ENCODE measurements around the gene DIPK1A. TPM values are rescaled to one million over a fixed set of nuclear protein-coding genes. Genes with fewer than 3 reads are reported as not detected.

Gene DIPK1A
- total RNA-seq, 1 donor from 2014 or later = 8.4 TPM

- Mint-ChIP-seq H3K4me3 (ENCODE audit: unreplicated experiment) (no peak overlapping the region), H3K36me3 (ENCODE audit: low read depth, unreplicated experiment) (no peaks in the 10 kb centered on the region), H3K27ac (ENCODE audit: unreplicated experiment) (no peak overlapping the region), H3K9me3 (ENCODE audit: unreplicated experiment) (no peaks in the 10 kb centered on the region), H3K4me1 (ENCODE audit: low read depth, unreplicated experiment) (no peaks in the 10 kb centered on the region), H3K27me3 (ENCODE audit: low read depth, unreplicated experiment) (no peaks in the 10 kb centered on the region)
- no peaks in the 10 kb centered on the region for H3K36me3 ChIP-seq (ENCODE audit: insufficient read depth, low read length)
- no peaks in the 10 kb centered on the region for H4K20me1 ChIP-seq (ENCODE audit: insufficient read depth, low read length)
- no peak overlapping the region for H2AFZ ChIP-seq (ENCODE audit: low read depth, low read length)
- no peak for TF ChIP-seq CTCF (IDR thresholded peaks at IDR 0.05; ENCODE audit: insufficient read depth, low read depth, low read length)
- TF ChIP-seq EZH2 (IDR thresholded peaks at IDR 0.05; ENCODE audit: insufficient read depth, low read length) = no peak
- peaks cover 11% of the 10 kb centered on the region for H3K4me1 ChIP-seq (ENCODE audit: insufficient read depth, low read length)
- no peak overlapping the region for H3K9ac ChIP-seq (ENCODE audit: low read length)
- H3K79me2 ChIP-seq (ENCODE audit: insufficient read depth, low read length) = no peaks in the 10 kb centered on the region
- H3K4me2 ChIP-seq (ENCODE audit: low read length) = no peak overlapping the region
- H3K9me3 ChIP-seq (ENCODE audit: insufficient read depth, low read depth, low read length) = no peaks in the 10 kb centered on the region
- H3K27me3 ChIP-seq (ENCODE audit: insufficient read depth, low read length) = no peaks in the 10 kb centered on the region
- FAIRE-seq (no peak), DNase-seq (ENCODE audit: low read depth) (no peak)
- H3K27ac ChIP-seq (ENCODE audit: low read depth, low read length) = no peak overlapping the region
- H3K4me3 ChIP-seq (ENCODE audit: insufficient read depth, low read depth, low read length) = no peak overlapping the region
These were observed 15.5 kb downstream of the DIPK1A start for GRCh38 chr1:92945748-92946270.

- Mint-ChIP-seq H3K36me3 (ENCODE audit: low read depth, unreplicated experiment) (no peaks in the 10 kb centered on the region), H3K4me3 (ENCODE audit: unreplicated experiment) (no peak overlapping the region), H3K27me3 (ENCODE audit: low read depth, unreplicated experiment) (no peaks in the 10 kb centered on the region), H3K4me1 (ENCODE audit: low read depth, unreplicated experiment) (no peaks in the 10 kb centered on the region), H3K27ac (ENCODE audit: unreplicated experiment) (no peak overlapping the region), H3K9me3 (ENCODE audit: unreplicated experiment) (no peaks in the 10 kb centered on the region)
- Histone ChIP-seq H4K20me1 (ENCODE audit: insufficient read depth, low read length) (no peaks in the 10 kb centered on the region), H3K9me3 (ENCODE audit: insufficient read depth, low read depth, low read length) (no peaks in the 10 kb centered on the region), H3K9ac (ENCODE audit: low read length) (no peak overlapping the region), H3K27ac (ENCODE audit: low read depth, low read length) (no peak overlapping the region), H3K4me2 (ENCODE audit: low read length) (no peak overlapping the region), H2AFZ (ENCODE audit: low read depth, low read length) (no peak overlapping the region), H3K27me3 (ENCODE audit: insufficient read depth, low read length) (no peaks in the 10 kb centered on the region), H3K36me3 (ENCODE audit: insufficient read depth, low read length) (no peaks in the 10 kb centered on the region), H3K4me3 (ENCODE audit: insufficient read depth, low read depth, low read length) (no peak overlapping the region), H3K79me2 (ENCODE audit: insufficient read depth, low read length) (no peaks in the 10 kb centered on the region), H3K4me1 (ENCODE audit: insufficient read depth, low read length) (peaks cover 7% of the 10 kb centered on the region)
- TF ChIP-seq CTCF (IDR thresholded peaks at IDR 0.05; ENCODE audit: insufficient read depth, low read depth, low read length) (no peak), EZH2 (IDR thresholded peaks at IDR 0.05; ENCODE audit: insufficient read depth, low read length) (no peak)
- DNase-seq (ENCODE audit: low read depth) = no peak
- FAIRE-seq = no peak
These were observed 16.1 kb downstream of the DIPK1A start for GRCh38 chr1:92944901-92945747.

GRCh38 chr1:92943502-92943847 lies 17.8 kb downstream of the DIPK1A start:
- Histone ChIP-seq H3K27me3 (ENCODE audit: insufficient read depth, low read length) (no peaks in the 10 kb centered on the region), H3K4me3 (ENCODE audit: insufficient read depth, low read depth, low read length) (no peak overlapping the region), H3K36me3 (ENCODE audit: insufficient read depth, low read length) (no peaks in the 10 kb centered on the region), H3K9me3 (ENCODE audit: insufficient read depth, low read depth, low read length) (no peaks in the 10 kb centered on the region), H3K4me2 (ENCODE audit: low read length) (no peak overlapping the region), H3K27ac (ENCODE audit: low read depth, low read length) (no peak overlapping the region), H3K4me1 (ENCODE audit: insufficient read depth, low read length) (peaks cover 4% of the 10 kb centered on the region), H2AFZ (ENCODE audit: low read depth, low read length) (no peak overlapping the region), H3K79me2 (ENCODE audit: insufficient read depth, low read length) (no peaks in the 10 kb centered on the region), H4K20me1 (ENCODE audit: insufficient read depth, low read length) (no peaks in the 10 kb centered on the region), H3K9ac (ENCODE audit: low read length) (no peak overlapping the region)
- H3K9me3 Mint-ChIP-seq (ENCODE audit: unreplicated experiment) = no peaks in the 10 kb centered on the region
- no peaks in the 10 kb centered on the region for H3K27me3 Mint-ChIP-seq (ENCODE audit: low read depth, unreplicated experiment)
- DNase-seq (ENCODE audit: low read depth) (no peak), FAIRE-seq (no peak)
- no peak overlapping the region for H3K4me3 Mint-ChIP-seq (ENCODE audit: unreplicated experiment)
- no peak overlapping the region for H3K27ac Mint-ChIP-seq (ENCODE audit: unreplicated experiment)
- H3K4me1 Mint-ChIP-seq (ENCODE audit: low read depth, unreplicated experiment) = no peaks in the 10 kb centered on the region
- no peak for TF ChIP-seq EZH2 (IDR thresholded peaks at IDR 0.05; ENCODE audit: insufficient read depth, low read length)
- TF ChIP-seq CTCF (IDR thresholded peaks at IDR 0.05; ENCODE audit: insufficient read depth, low read depth, low read length) = no peak
- no peaks in the 10 kb centered on the region for H3K36me3 Mint-ChIP-seq (ENCODE audit: low read depth, unreplicated experiment)
